Measurements from ENCODE around the gene FAM193A. TPM values are rescaled to one million over a fixed set of nuclear protein-coding genes. Genes with fewer than 3 reads are reported as not detected.

FAM193A gene
- total RNA-seq, 1 experiment from 2014 or later: 31.3 TPM

DNA sequence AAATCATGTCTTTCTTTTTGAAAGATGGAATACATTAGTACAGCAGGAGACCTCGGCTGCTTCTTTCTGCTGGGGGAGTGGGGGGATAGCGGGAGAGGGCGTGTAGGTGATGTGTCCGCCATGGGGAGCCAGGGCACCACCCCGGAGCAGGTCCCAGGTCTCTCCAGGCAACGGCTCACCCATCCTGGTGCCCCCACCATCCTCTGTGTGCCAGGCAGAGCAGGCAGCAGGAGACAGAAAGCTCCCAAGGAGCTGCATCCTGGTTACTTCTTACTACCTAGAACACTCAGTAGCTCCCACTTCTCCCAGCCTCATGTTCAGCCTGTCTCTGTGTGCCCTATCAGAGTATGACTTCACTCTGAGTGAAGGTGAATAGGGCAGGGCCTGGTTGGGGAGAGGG lies 196.1 kb downstream of the FAM193A start:
- H3K9me3 Mint-ChIP-seq (ENCODE audit: unreplicated experiment): no peaks in the 10 kb centered on the region
- no peaks in the 10 kb centered on the region for H3K27me3 Mint-ChIP-seq (ENCODE audit: insufficient read depth, unreplicated experiment)
- ChIA-PET CTCF (interaction anchor here (0.6 kb wide), 1 partner anchor 160 kb away, joined by 3 read pairs; no protein-coding TSS in a partner anchor), POLR2A (no interaction called here)
- TF ChIP-seq, protein P1, sequence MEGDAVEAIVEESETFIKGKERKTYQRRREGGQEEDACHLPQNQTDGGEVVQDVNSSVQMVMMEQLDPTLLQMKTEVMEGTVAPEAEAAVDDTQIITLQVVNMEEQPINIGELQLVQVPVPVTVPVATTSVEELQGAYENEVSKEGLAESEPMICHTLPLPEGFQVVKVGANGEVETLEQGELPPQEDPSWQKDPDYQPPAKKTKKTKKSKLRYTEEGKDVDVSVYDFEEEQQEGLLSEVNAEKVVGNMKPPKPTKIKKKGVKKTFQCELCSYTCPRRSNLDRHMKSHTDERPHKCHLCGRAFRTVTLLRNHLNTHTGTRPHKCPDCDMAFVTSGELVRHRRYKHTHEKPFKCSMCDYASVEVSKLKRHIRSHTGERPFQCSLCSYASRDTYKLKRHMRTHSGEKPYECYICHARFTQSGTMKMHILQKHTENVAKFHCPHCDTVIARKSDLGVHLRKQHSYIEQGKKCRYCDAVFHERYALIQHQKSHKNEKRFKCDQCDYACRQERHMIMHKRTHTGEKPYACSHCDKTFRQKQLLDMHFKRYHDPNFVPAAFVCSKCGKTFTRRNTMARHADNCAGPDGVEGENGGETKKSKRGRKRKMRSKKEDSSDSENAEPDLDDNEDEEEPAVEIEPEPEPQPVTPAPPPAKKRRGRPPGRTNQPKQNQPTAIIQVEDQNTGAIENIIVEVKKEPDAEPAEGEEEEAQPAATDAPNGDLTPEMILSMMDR (IDR thresholded peaks at IDR 0.05; ENCODE audit: unreplicated experiment): no peak
- H3K27ac Mint-ChIP-seq (ENCODE audit: low read depth, unreplicated experiment): peak overlapping the region; percentile 68
- DNase-seq (ENCODE audit: unreplicated experiment): no peak
- intact Hi-C loops (cut with micrococcal nuclease): no loop called here
- BruUV-seq (replicated peaks): no TSS peak
- no peak overlapping the region for H3K4me3 Mint-ChIP-seq (ENCODE audit: unreplicated experiment)
- H3K4me1 Mint-ChIP-seq (ENCODE audit: insufficient read depth, unreplicated experiment): no peaks in the 10 kb centered on the region
- H3K36me3 Mint-ChIP-seq (ENCODE audit: insufficient read depth, unreplicated experiment): peaks cover 73% of the 10 kb centered on the region

DNA sequence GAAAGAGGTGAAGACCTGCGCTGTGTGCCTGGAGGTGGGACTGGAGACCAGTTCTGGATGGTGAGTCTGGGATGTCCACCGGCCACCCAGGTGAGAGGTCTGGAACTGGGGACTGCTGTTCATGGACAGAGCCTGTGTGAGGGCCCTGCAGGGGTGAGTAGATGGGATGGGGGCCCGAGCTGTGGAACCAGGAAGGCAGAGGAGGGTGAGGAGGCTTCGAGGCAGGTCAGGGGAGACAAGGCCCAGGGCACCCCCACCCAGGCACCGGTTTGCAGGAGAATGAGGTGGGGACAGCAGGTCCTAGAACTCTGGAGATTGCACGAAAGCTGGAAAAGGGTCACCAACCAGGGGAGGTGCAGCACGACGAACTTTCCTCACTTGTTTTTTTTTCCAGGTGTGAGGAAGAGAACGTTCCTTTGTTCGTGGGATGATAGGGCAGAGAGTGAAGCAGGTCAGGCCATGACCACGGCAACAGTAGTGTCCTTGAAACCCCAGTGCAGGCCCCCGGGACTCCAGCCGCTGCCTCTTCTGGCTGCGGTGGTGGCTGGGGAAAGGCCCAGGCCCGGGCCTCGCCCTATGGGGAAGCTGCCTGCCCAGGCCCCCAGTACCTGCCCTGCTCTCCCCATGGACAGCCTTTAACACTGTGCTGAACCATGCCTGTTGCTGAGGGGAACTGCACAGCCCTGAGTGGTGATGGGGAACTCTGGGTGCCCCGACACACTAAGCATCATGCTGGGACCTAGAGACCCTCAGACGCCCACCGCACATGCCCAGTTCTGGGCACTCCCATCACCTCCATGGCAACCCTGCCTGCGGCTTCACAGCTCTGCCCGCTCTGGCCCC lies 196.8 kb downstream of the FAM193A start:
- DNase-seq (ENCODE audit: unreplicated experiment): no peak
- intact Hi-C loops (cut with micrococcal nuclease): no loop called here
- no peaks in the 10 kb centered on the region for H3K9me3 Mint-ChIP-seq (ENCODE audit: unreplicated experiment)
- CTCF ChIA-PET: no interaction called here
- H3K4me1 Mint-ChIP-seq (ENCODE audit: insufficient read depth, unreplicated experiment): no peaks in the 10 kb centered on the region
- H3K4me3 Mint-ChIP-seq (ENCODE audit: unreplicated experiment): no peak overlapping the region
- peaks cover 66% of the 10 kb centered on the region for H3K36me3 Mint-ChIP-seq (ENCODE audit: insufficient read depth, unreplicated experiment)
- BruUV-seq (replicated peaks): no TSS peak
- TF ChIP-seq, protein P1 (IDR thresholded peaks at IDR 0.05; ENCODE audit: unreplicated experiment): no peak
- peak overlapping the region; percentile 68 for H3K27ac Mint-ChIP-seq (ENCODE audit: low read depth, unreplicated experiment)
- POLR2A ChIA-PET: interaction anchor here (0.7 kb wide), 1 partner anchor 1549 kb away, joined by 3 read pairs; no protein-coding TSS in a partner anchor
- H3K27me3 Mint-ChIP-seq (ENCODE audit: insufficient read depth, unreplicated experiment): no peaks in the 10 kb centered on the region

DNA sequence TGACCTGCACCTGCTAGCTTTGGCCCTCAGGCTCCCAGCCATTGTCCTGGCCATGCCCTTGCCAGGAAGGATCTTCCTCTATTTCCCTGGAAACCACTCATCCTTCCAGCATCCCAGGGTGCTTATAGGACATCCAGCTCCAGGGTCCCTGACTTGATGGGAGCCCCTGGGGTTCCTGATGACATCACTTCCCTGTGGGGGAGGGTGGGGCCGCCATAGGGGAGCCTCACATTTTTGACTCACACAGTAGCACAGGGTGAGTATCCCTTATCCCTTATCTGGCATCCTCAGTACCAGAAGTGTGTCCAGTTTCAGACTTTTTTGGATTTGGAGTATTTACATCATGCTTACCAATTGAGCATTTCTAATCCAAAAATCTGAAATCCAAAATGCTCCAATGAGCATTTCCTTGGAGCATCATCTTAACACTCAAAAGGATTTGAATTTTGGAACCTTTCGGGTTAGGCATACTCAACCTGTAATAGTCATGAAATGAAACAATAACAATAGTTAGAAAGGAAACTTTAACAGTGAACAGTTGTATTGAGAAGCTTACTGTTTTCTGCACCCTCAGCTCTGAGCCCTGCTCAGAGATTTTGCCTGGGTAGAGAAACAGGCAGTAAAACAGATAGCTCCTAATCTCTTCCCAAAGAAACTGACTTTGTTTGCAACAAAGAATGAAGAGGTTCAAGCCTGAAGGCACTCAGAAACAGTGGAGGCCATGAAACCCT lies 197.6 kb downstream of the FAM193A start:
- BruUV-seq (replicated peaks): no TSS peak
- Mint-ChIP-seq H3K27me3 (ENCODE audit: insufficient read depth, unreplicated experiment) (no peaks in the 10 kb centered on the region), H3K36me3 (ENCODE audit: insufficient read depth, unreplicated experiment) (peaks cover 58% of the 10 kb centered on the region), H3K4me3 (ENCODE audit: unreplicated experiment) (no peak overlapping the region), H3K4me1 (ENCODE audit: insufficient read depth, unreplicated experiment) (no peaks in the 10 kb centered on the region), H3K27ac (ENCODE audit: low read depth, unreplicated experiment) (no peak overlapping the region), H3K9me3 (ENCODE audit: unreplicated experiment) (no peaks in the 10 kb centered on the region)
- ChIA-PET POLR2A (interaction anchor here (1.0 kb wide), 1 partner anchor 19 kb away, joined by 3 read pairs; no protein-coding TSS in a partner anchor), CTCF (no interaction called here)
- TF ChIP-seq, protein P1 (IDR thresholded peaks at IDR 0.05; ENCODE audit: unreplicated experiment): no peak
- intact Hi-C loops (cut with micrococcal nuclease): no loop called here
- DNase-seq (ENCODE audit: unreplicated experiment): no peak

DNA sequence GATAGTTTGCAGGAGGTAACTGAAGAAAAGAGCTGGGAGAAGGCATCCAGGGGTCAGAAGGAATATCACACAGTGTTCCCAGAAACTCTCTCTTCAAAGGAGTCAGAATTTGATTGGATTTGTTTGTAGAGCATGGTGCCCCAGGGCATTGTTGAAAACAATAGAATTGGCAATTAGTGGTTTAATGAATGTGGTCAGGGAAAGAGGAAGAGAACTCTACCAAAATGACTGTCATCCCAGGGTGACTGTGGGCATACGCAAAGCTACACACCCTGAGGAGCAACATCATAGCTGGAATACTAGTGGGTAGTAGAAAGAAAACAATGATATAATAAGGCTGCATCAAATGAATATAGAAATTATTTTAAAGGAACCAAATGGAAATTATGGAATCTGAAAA lies 198.2 kb downstream of the FAM193A start:
- intact Hi-C loops (cut with micrococcal nuclease): no loop called here
- H3K9me3 Mint-ChIP-seq (ENCODE audit: unreplicated experiment): no peaks in the 10 kb centered on the region
- CTCF ChIA-PET: no interaction called here
- TF ChIP-seq, protein P1 (IDR thresholded peaks at IDR 0.05; ENCODE audit: unreplicated experiment): no peak
- no peak overlapping the region for H3K4me3 Mint-ChIP-seq (ENCODE audit: unreplicated experiment)
- H3K36me3 Mint-ChIP-seq (ENCODE audit: insufficient read depth, unreplicated experiment): peaks cover 53% of the 10 kb centered on the region
- no peak for DNase-seq (ENCODE audit: unreplicated experiment)
- BruUV-seq (replicated peaks): no TSS peak
- H3K27ac Mint-ChIP-seq (ENCODE audit: low read depth, unreplicated experiment): no peak overlapping the region
- H3K27me3 Mint-ChIP-seq (ENCODE audit: insufficient read depth, unreplicated experiment): no peaks in the 10 kb centered on the region
- POLR2A ChIA-PET: interaction anchor here (1.0 kb wide), 1 partner anchor 18 kb away, joined by 3 read pairs; no protein-coding TSS in a partner anchor
- no peaks in the 10 kb centered on the region for H3K4me1 Mint-ChIP-seq (ENCODE audit: insufficient read depth, unreplicated experiment)
